Caco-2 (cell line): Measurements from ENCODE around the gene PLA2G12A. TPM values are rescaled to one million over a fixed set of nuclear protein-coding genes. Genes with fewer than 3 reads are reported as not detected.

Source experiments
- BruUV-seq: library from RNA; stranded (reverse); fragments of 400-500 nt; replicated peaks from 2 replicates; lab custom pipeline; 2021; lab: Mats Ljungman, UMichigan
- CTCF ChIA-PET: fragments of 300-600 bp; sonication (Branson Sonifier 250); formaldehyde crosslinking; loops from one replicate; lab custom pipeline; 2022; ENCODE audit warnings: antibody characterized with exemption; lab: Charles Lee
- POLR2A ChIA-PET: fragments of 300-600 bp; sonication (Branson Sonifier 250); formaldehyde crosslinking; loops from one replicate; lab custom pipeline; 2022; ENCODE audit warnings: antibody characterized with exemption; lab: Charles Lee
- DNase-seq, 2 experiments: peaks; one replicate each; pipeline versions ENCODE4 v3.0.0 to v3.0.0-alpha.2; 2020 to 2022
- H3K27me3 ChIP-seq: replicated peaks from 2 replicates; pipeline ENCODE4 v1.6.0; 2011; ENCODE audit warnings: low read length; ENCODE audit not compliant: control insufficient read depth, insufficient read depth
- H3K36me3 ChIP-seq: 2 replicates; pipeline ENCODE4 v1.5.1; 2011; ENCODE audit warnings: low read length; ENCODE audit not compliant: control insufficient read depth, insufficient read depth
- H3K4me1 ChIP-seq: fragments of 250-450 bp; sonication (Bioruptor Pico); 2 replicates; pipeline ENCODE4 v1.5.1; 2020; ENCODE audit warnings: mild to moderate bottlenecking
- H3K4me3 ChIP-seq: 2 replicates; pipeline ENCODE4 v1.5.1; 2011; ENCODE audit warnings: low read depth, mild to moderate bottlenecking, control low read depth, low read length
- H3K9me3 ChIP-seq: fragments of 250-450 bp; sonication (Bioruptor Pico); 2 replicates; pipeline ENCODE4 v1.5.1; 2020; ENCODE audit warnings: mild to moderate bottlenecking, moderate library complexity
- H3K27ac Mint-ChIP-seq: one replicate; pipeline ENCODE4 v1.8.0; 2022; ENCODE audit warnings: mixed read lengths; ENCODE audit not compliant: unreplicated experiment
- H3K27me3 Mint-ChIP-seq: one replicate; pipeline ENCODE4 v1.8.0; 2022; ENCODE audit warnings: mixed read lengths; ENCODE audit not compliant: insufficient read depth, unreplicated experiment
- H3K36me3 Mint-ChIP-seq: one replicate; pipeline ENCODE4 v1.8.0; 2022; ENCODE audit warnings: mild to moderate bottlenecking, mixed read lengths; ENCODE audit not compliant: insufficient read depth, unreplicated experiment
- H3K4me1 Mint-ChIP-seq: one replicate; pipeline ENCODE4 v1.8.0; 2022; ENCODE audit warnings: low read depth, mixed read lengths; ENCODE audit not compliant: unreplicated experiment
- H3K4me3 Mint-ChIP-seq: one replicate; pipeline ENCODE4 v1.8.0; 2022; ENCODE audit warnings: mild to moderate bottlenecking, moderate library complexity, mixed read lengths; ENCODE audit not compliant: unreplicated experiment
- H3K9me3 Mint-ChIP-seq: one replicate; pipeline ENCODE4 v1.8.0; 2022; ENCODE audit warnings: mixed read lengths; ENCODE audit not compliant: unreplicated experiment
- intact Hi-C: fragments of 100-400 bp; cut with micrococcal nuclease; formaldehyde crosslinking; loops from one replicate; pipeline ENCODE4 v1.10.0; 2022; ENCODE audit not compliant: unreplicated experiment
- total RNA-seq: library from RNA; stranded (reverse); gene quantifications from 2 replicates; pipeline ENCODE4 v1.2.3, GENCODE V29; 2022
- TF ChIP-seq, protein P1 (sequence below), 2 experiments: fragments of 200-600 bp in 1 of 2; IDR thresholded peaks; 1 replicate in 1 of 2; 2 replicates in 1 of 2; pipeline versions ENCODE4 v1.5.1 to v1.8.0; 2011 to 2022; ENCODE audit warnings: antibody characterized with exemption in 1 of 2, control low read depth in 1 of 2, inconsistent platforms in 1 of 2, low read depth in 1 of 2, low read length in 1 of 2, mild to moderate bottlenecking in 1 of 2, moderate library complexity in 1 of 2; ENCODE audit not compliant: insufficient read depth in 1 of 2, severe bottlenecking in 1 of 2, unreplicated experiment in 1 of 2

PLA2G12A gene
- total RNA-seq, 1 experiment from 2014 or later = 34.1 TPM

DNA sequence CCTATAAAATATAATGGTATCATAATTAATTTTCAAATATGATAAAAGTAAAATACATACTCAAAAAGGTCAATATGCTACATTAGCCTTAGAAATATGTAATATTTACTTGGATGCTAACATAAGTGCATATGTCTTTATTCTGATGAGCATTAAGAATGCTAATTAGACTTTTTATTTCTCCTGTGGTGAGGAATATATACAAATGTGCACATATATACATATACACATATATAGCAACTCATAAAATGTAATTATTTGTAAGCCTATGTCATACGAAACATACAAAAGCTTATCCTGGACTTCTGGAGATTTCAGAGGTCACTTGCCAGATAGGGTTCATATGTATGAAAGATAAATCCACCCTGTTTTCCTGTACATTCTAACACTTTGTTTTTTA is 11.1 kb downstream of the PLA2G12A start:
- BruUV-seq = no TSS peak
- DNase-seq = no peak
- CTCF ChIA-PET = no interaction called here
- no peaks in the 10 kb centered on the region for H3K9me3 Mint-ChIP-seq
- Histone ChIP-seq H3K27me3 (no peaks in the 10 kb centered on the region), H3K4me3 (no peak overlapping the region), H3K36me3 (peaks cover 1% of the 10 kb centered on the region; the same call in 1 of the 2 replicates), H3K9me3 (no peaks in the 10 kb centered on the region), H3K4me1 (no peaks in the 10 kb centered on the region)
- H3K27me3 Mint-ChIP-seq = no peaks in the 10 kb centered on the region
- H3K36me3 Mint-ChIP-seq = peaks cover 6% of the 10 kb centered on the region
- POLR2A ChIA-PET = no interaction called here
- TF ChIP-seq, protein P1, sequence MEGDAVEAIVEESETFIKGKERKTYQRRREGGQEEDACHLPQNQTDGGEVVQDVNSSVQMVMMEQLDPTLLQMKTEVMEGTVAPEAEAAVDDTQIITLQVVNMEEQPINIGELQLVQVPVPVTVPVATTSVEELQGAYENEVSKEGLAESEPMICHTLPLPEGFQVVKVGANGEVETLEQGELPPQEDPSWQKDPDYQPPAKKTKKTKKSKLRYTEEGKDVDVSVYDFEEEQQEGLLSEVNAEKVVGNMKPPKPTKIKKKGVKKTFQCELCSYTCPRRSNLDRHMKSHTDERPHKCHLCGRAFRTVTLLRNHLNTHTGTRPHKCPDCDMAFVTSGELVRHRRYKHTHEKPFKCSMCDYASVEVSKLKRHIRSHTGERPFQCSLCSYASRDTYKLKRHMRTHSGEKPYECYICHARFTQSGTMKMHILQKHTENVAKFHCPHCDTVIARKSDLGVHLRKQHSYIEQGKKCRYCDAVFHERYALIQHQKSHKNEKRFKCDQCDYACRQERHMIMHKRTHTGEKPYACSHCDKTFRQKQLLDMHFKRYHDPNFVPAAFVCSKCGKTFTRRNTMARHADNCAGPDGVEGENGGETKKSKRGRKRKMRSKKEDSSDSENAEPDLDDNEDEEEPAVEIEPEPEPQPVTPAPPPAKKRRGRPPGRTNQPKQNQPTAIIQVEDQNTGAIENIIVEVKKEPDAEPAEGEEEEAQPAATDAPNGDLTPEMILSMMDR (IDR thresholded peaks at IDR 0.05; ENCODE audit: insufficient read depth in 1 of 2, low read depth in 1 of 2, low read length in 1 of 2, severe bottlenecking in 1 of 2, unreplicated experiment in 1 of 2) = no peak
- no peaks in the 10 kb centered on the region for H3K4me1 Mint-ChIP-seq
- intact Hi-C loops = no loop called here
- H3K4me3 Mint-ChIP-seq = no peak overlapping the region
- H3K27ac Mint-ChIP-seq = no peak overlapping the region

DNA sequence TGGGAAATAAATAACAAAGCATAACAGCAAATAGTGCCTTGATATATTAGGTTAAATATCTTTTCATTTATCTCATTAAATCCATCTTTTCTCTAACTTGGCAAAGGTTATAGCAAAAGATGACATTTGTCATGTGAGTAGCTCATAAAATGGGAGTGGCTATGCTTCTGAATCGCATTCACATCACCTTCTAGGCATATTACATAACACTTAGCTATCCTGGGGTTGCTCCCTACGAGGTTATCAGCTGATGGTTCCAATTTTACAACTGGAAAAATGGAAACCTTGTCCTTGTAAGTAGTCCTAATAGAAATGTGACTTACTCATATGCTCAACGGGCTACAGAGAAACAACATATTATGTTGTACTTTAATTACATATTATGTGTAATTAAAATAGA is 16.4 kb downstream of the PLA2G12A start:
- H3K27me3 ChIP-seq = no peaks in the 10 kb centered on the region
- Mint-ChIP-seq H3K27me3 (no peaks in the 10 kb centered on the region), H3K36me3 (peaks cover 6% of the 10 kb centered on the region), H3K27ac (no peak overlapping the region), H3K9me3 (no peaks in the 10 kb centered on the region), H3K4me3 (no peak overlapping the region), H3K4me1 (no peaks in the 10 kb centered on the region)
- H3K36me3 ChIP-seq = no peaks in the 10 kb centered on the region
- DNase-seq = no peak
- POLR2A ChIA-PET = no interaction called here
- no TSS peak for BruUV-seq
- TF ChIP-seq, protein P1 (IDR thresholded peaks at IDR 0.05; ENCODE audit: insufficient read depth in 1 of 2, low read depth in 1 of 2, low read length in 1 of 2, severe bottlenecking in 1 of 2, unreplicated experiment in 1 of 2) = no peak
- intact Hi-C loops = no loop called here
- no peaks in the 10 kb centered on the region for H3K4me1 ChIP-seq
- no peak overlapping the region for H3K4me3 ChIP-seq
- H3K9me3 ChIP-seq = no peaks in the 10 kb centered on the region
- CTCF ChIA-PET = no interaction called here

DNA sequence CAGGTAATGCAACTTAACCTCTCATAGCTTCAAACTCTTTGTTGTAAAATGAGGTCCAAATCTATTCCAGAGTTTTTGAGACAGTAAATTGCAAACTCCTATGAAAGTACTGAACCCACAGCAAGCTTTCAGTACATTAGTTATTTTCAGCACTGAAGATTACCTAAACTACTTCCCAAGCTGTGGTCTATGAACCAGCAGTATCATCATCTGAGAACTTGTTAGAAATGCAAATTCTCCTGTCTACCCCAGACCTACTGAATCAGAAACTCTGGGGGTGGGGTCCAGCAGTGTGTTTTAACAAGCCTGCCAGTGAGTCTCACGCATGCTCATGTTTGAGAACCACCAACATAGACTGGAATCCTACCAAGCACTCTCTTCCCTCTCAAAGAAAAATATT is 20.9 kb downstream of the PLA2G12A start:
- ChIA-PET CTCF (no interaction called here), POLR2A (no interaction called here)
- H3K27ac Mint-ChIP-seq = no peak overlapping the region
- no peaks in the 10 kb centered on the region for H3K27me3 Mint-ChIP-seq
- peaks cover 4% of the 10 kb centered on the region; the same call in 1 of the 2 replicates for H3K4me1 ChIP-seq
- no peak overlapping the region for H3K4me3 Mint-ChIP-seq
- H3K4me3 ChIP-seq = no peak overlapping the region
- no peaks in the 10 kb centered on the region for H3K9me3 Mint-ChIP-seq
- peaks cover under 1% of the 10 kb centered on the region for H3K36me3 Mint-ChIP-seq
- no TSS peak for BruUV-seq
- H3K9me3 ChIP-seq = no peaks in the 10 kb centered on the region
- TF ChIP-seq, protein P1 (IDR thresholded peaks at IDR 0.05; ENCODE audit: insufficient read depth in 1 of 2, low read depth in 1 of 2, low read length in 1 of 2, severe bottlenecking in 1 of 2, unreplicated experiment in 1 of 2) = no peak
- H3K4me1 Mint-ChIP-seq = peaks cover 4% of the 10 kb centered on the region
- no peak for DNase-seq
- intact Hi-C loops = no loop called here
- no peaks in the 10 kb centered on the region for H3K36me3 ChIP-seq
- H3K27me3 ChIP-seq = no peaks in the 10 kb centered on the region
